SU-DHL-6 (cell line): ENCODE results near the gene CABP2.

ENCODE experiments used
- H2AFZ ChIP-seq: fragments of 200-600 bp; sonication (generic); 2 replicates; pipeline ENCODE4 v1.6.1; 2014; ENCODE audit warnings: low read depth, mild to moderate bottlenecking, moderate library complexity, mixed read lengths, antibody characterized with exemption, low read length; ENCODE audit not compliant: severe bottlenecking
- H3F3A ChIP-seq: fragments of 200-600 bp; shearing (Covaris generic); 2 replicates; pipeline ENCODE4 v1.6.0; 2016; ENCODE audit warnings: antibody characterized with exemption, mild to moderate bottlenecking; ENCODE audit not compliant: insufficient read depth
- H3K27ac ChIP-seq: fragments of 200-600 bp; sonication (generic); 2 replicates; pipeline ENCODE4 v1.5.1; 2016; ENCODE audit warnings: low read depth, mild to moderate bottlenecking, low read length, moderate library complexity, mixed read lengths
- H3K27me3 ChIP-seq: fragments of 200-600 bp; sonication (generic), shearing (Covaris generic); 2 replicates; pipeline ENCODE4 v1.6.0; 2014; ENCODE audit warnings: mild to moderate bottlenecking, low read length
- H3K36me3 ChIP-seq: fragments of 200-600 bp; sonication (generic); 2 replicates; pipeline ENCODE4 v1.6.1; 2014; ENCODE audit warnings: mild to moderate bottlenecking, low read length, mixed read lengths
- H3K4me2 ChIP-seq: fragments of 300-600, 200-600 bp; shearing (Covaris generic), sonication (generic); 2 replicates; pipeline ENCODE4 v1.6.0; 2014; ENCODE audit warnings: low read length, low read depth, mild to moderate bottlenecking; ENCODE audit not compliant: poor library complexity, severe bottlenecking
- H3K4me3 ChIP-seq: fragments of 200-600 bp; sonication (generic); 2 replicates; pipeline ENCODE4 v1.5.1; 2014; ENCODE audit warnings: antibody characterized with exemption, low read length, mild to moderate bottlenecking, mixed read lengths; ENCODE audit not compliant: insufficient read depth, poor library complexity, severe bottlenecking
- H3K79me2 ChIP-seq: fragments of 200-600 bp; sonication (generic); 2 replicates; pipeline ENCODE4 v1.6.1; 2014; ENCODE audit warnings: mild to moderate bottlenecking, low read length, moderate library complexity; ENCODE audit not compliant: insufficient read depth
- H3K9ac ChIP-seq: fragments of 200-600 bp; sonication (generic); 2 replicates; pipeline ENCODE4 v1.7.0; 2014; ENCODE audit warnings: mild to moderate bottlenecking, low read length
- H3K9me2 ChIP-seq: fragments of 200-600 bp; sonication (generic); replicated peaks from 2 replicates; pipeline ENCODE4 v1.6.1; 2014; ENCODE audit warnings: low read length; ENCODE audit not compliant: insufficient read depth
- H3K9me3 ChIP-seq: fragments of 200-600 bp; sonication (generic); 2 replicates; pipeline ENCODE4 v1.6.1; 2014; ENCODE audit warnings: low read length, mixed read lengths; ENCODE audit not compliant: insufficient read depth
- H4K20me1 ChIP-seq: fragments of 200-600 bp; sonication (generic); 2 replicates; pipeline ENCODE4 v1.6.1; 2014; ENCODE audit warnings: low read depth, mild to moderate bottlenecking, antibody characterized with exemption, low read length, moderate library complexity, mixed read lengths
- EZH2phosphoT487 ChIP-seq: fragments of 200-600 bp; sonication (generic), shearing (Covaris generic); conservative IDR thresholded peaks from 2 replicates; pipeline ENCODE4 v1.6.1; 2018; ENCODE audit warnings: mild to moderate bottlenecking, antibody characterized with exemption, low read length, moderate library complexity, mixed read lengths
- TF ChIP-seq, protein P1 (sequence below): fragments of 200-600 bp; sonication (generic); IDR thresholded peaks from one replicate; pipeline ENCODE4 v1.5.1; 2017; ENCODE audit warnings: antibody characterized with exemption, mild to moderate bottlenecking, low read length, moderate library complexity; ENCODE audit not compliant: insufficient read depth, poor library complexity, severe bottlenecking

CABP2 gene

DNA sequence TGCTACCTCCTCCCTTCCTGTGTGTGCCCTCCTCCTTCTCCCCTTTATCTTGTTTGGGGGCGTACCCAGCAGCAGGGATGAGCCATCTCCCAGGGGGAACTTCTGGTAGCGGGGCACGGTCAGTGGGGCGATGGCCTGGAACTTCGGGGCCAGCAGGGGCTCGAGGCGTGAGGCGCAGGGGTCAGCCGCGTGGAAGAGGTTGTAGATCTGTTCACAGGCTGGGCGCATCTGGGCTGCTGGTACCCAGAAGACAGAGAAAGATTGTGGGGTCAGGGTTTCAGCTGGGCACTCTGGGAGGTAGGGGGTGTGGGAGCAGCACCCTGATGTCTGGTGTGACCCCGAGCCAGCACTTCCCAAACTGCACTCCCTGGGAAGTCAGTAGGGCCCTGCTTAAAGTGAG lies 27.1 kb downstream of the CABP2 start:
- no peak overlapping the region for H3K4me2 ChIP-seq
- no peaks in the 10 kb centered on the region for H3K9me2 ChIP-seq
- no peak overlapping the region for H3K27ac ChIP-seq
- no peaks in the 10 kb centered on the region for H3F3A ChIP-seq
- H2AFZ ChIP-seq, result no peak overlapping the region
- no peaks in the 10 kb centered on the region for H3K36me3 ChIP-seq
- no peaks in the 10 kb centered on the region for H3K27me3 ChIP-seq
- no peak overlapping the region for H3K4me3 ChIP-seq
- no peak overlapping the region for H3K9ac ChIP-seq
- TF ChIP-seq, protein P1, sequence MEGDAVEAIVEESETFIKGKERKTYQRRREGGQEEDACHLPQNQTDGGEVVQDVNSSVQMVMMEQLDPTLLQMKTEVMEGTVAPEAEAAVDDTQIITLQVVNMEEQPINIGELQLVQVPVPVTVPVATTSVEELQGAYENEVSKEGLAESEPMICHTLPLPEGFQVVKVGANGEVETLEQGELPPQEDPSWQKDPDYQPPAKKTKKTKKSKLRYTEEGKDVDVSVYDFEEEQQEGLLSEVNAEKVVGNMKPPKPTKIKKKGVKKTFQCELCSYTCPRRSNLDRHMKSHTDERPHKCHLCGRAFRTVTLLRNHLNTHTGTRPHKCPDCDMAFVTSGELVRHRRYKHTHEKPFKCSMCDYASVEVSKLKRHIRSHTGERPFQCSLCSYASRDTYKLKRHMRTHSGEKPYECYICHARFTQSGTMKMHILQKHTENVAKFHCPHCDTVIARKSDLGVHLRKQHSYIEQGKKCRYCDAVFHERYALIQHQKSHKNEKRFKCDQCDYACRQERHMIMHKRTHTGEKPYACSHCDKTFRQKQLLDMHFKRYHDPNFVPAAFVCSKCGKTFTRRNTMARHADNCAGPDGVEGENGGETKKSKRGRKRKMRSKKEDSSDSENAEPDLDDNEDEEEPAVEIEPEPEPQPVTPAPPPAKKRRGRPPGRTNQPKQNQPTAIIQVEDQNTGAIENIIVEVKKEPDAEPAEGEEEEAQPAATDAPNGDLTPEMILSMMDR, result no peak
- no peak for TF ChIP-seq EZH2phosphoT487
- H3K79me2 ChIP-seq, result no peaks in the 10 kb centered on the region
- H4K20me1 ChIP-seq, result no peaks in the 10 kb centered on the region
- no peaks in the 10 kb centered on the region for H3K9me3 ChIP-seq

DNA sequence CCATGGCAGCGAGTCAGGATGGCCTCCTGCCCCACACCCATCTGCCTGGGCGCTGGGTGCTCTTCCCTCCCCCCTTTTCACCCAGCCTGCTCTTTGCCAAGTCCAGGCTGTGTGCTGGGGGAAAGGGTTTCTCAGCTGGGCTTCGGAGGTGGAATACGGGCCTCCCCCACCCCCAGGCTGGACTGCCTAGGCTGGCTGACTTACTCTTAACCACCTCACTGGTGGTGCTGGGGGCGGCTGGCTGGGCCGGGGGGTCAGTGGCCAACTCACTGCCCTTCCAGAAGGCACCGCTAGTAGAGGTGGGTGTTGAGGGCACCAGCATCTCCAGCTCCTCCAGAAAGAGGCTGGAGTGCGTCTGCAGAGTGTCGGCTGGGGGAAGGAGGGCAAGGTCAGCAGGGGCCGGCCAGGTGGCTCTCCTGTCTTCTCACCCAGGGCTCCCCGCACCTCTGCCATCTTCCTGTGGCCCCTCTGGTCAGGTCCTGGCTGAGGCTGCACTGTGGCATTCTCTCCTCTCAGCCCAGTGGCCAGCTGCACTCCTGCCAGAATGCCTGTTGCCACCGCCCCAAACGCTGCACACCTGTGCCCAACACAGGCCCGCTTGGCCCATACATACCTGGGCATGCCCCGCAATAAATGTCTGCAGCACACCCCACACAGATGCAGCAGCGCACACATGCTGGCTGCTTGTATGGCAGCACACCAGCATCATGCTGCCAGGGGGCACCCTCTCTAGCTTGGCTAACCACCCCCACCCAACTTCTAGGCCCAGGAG lies 27.8 kb downstream of the CABP2 start:
- no peaks in the 10 kb centered on the region for H3K9me3 ChIP-seq
- H3K4me3 ChIP-seq, result no peak overlapping the region
- TF ChIP-seq, protein P1, result no peak
- TF ChIP-seq EZH2phosphoT487, result no peak
- no peak overlapping the region for H3K27ac ChIP-seq
- H3F3A ChIP-seq, result no peaks in the 10 kb centered on the region
- no peaks in the 10 kb centered on the region for H4K20me1 ChIP-seq
- H3K27me3 ChIP-seq, result no peaks in the 10 kb centered on the region
- no peak overlapping the region for H2AFZ ChIP-seq
- H3K79me2 ChIP-seq, result no peaks in the 10 kb centered on the region
- H3K4me2 ChIP-seq, result no peak overlapping the region
- H3K9ac ChIP-seq, result no peak overlapping the region
- no peaks in the 10 kb centered on the region for H3K9me2 ChIP-seq
- no peaks in the 10 kb centered on the region for H3K36me3 ChIP-seq

DNA sequence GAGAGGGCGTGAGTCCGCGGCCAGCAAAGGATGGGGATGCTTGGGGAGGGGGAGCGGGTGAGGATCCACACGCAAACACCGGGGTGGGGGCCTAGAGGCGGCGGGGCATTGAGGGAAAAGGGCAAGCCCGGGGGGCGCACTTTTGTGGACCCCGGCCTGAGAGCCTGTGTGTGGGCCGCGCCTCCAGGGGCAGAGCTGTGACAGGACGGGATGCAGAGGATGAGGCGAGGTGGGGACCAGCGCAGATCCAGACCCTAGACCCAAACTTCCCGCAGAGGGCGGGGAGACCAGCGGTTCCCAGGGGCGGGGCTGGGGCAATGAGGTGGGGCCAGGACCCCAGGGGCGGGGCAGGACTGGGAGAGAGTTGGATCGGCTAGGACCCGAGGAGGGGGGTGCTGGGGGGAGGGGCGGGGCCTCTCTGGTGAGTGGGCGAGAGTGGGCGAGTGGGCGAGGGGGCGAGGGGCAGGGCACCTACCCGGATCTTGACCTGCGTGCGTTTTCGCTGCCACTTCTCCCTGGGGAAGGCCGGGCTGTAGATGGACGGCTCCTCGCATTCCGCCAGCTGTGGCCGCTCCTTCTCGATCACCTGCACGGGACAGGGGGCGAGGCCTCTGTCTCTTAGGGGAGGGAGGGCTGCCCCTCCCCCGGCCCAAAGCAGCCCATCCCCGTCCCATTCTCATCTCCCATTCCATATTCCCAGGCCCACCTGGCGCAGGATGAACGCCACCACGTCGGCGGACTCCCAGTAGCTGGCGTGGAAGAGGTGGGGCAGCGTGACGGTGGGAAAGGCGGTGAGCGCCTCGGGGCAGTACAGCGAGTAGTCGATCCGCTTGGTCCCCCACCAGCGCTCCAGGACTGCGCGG lies 28.6 kb downstream of the CABP2 start:
- no peak for TF ChIP-seq EZH2phosphoT487
- TF ChIP-seq, protein P1, result no peak
- H3K9me3 ChIP-seq, result no peaks in the 10 kb centered on the region
- H3K36me3 ChIP-seq, result no peaks in the 10 kb centered on the region

More for the DNA sequence above, 28.6 kb downstream of the CABP2 start:
- Histone ChIP-seq H3K4me3 (no peak overlapping the region), H3F3A (no peaks in the 10 kb centered on the region), H2AFZ (no peak overlapping the region), H3K4me2 (no peak overlapping the region), H3K9me2 (no peaks in the 10 kb centered on the region), H4K20me1 (no peaks in the 10 kb centered on the region), H3K9ac (no peak overlapping the region), H3K27ac (no peak overlapping the region), H3K27me3 (no peaks in the 10 kb centered on the region), H3K79me2 (no peaks in the 10 kb centered on the region)
